Neural progenitor cell (in vitro differentiated cells): ENCODE measurements around the gene PTPRT.

Source experiments
- CTCF ChIP-seq: fragments of 200-600 bp; sonication (generic); IDR thresholded peaks from 2 replicates; pipeline ENCODE4 v1.5.1; 2017; ENCODE audit warnings: antibody characterized with exemption, mild to moderate bottlenecking
- EZH2 ChIP-seq: fragments of 200-600 bp; sonication (generic); IDR thresholded peaks from 2 replicates; pipeline ENCODE4 v1.6.1; 2017; ENCODE audit warnings: antibody characterized with exemption, mild to moderate bottlenecking, moderate library complexity

GRCh38 chr20:42272516-42272915 is 917.2 kb downstream of the PTPRT start:
- TF ChIP-seq EZH2, result no peak
- TF ChIP-seq CTCF, result no peak
